NCI-H2196 treated with DMSO at 0.1 percent for 48 hours (cell line): ENCODE results near the gene DDX20.

Experiments used
- DNase-seq: peaks from one replicate; lab custom pipeline; 2025; ENCODE audit not compliant: unreplicated experiment; lab: John Stamatoyannopoulos, UW

The DDX20 gene

DNA sequence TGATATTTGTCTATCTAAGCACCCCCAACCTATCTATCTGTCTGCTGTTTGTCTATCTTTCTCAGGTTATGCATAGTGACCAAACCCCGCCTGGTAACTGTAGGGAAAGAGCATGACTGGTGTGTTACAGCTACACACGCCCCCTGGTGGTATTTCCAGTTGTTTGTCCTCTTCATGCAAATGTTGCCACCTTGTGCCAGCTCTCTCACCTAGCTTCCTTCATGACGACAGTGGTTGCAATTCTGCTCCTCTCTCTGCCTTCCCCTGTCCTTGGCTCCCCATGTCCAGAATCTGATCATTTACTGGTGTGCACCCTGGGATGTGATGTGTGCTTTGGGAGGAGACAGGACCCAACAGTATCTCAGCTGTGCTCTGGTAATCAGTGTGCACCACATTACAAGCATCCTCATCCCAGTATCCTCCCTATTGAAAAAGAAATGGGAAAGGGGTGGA is 8.4 kb upstream of the DDX20 start:
- DNase-seq: peak; percentile 44

DNA sequence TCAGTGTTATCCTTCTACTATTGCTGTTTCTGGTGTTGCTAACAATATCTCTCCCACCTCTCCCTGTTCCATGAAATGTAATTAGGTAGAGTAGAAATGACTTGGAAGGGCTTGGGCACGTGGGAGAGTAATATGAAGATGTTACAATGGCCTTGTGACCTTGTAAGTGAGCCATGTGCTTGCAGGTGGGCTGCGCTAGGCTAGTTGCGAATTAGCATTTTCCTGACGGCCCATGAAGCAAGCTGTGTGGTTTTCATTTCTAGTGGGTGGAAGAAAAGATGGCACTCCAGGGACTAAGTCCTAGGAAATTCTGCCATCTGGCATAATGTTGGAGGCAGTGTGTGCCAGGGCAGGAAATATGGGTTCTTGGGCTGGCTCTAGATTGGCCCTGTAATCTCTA is 7.8 kb upstream of the DDX20 start:
- DNase-seq: no peak

GRCh38 chr1:111749628-111750027 is 6.1 kb upstream of the DDX20 start:
- DNase-seq: no peak

- DNase-seq: no peak
Observed at GRCh38 chr1:111750856-111751255, 4.8 kb upstream of the DDX20 start.

DNA sequence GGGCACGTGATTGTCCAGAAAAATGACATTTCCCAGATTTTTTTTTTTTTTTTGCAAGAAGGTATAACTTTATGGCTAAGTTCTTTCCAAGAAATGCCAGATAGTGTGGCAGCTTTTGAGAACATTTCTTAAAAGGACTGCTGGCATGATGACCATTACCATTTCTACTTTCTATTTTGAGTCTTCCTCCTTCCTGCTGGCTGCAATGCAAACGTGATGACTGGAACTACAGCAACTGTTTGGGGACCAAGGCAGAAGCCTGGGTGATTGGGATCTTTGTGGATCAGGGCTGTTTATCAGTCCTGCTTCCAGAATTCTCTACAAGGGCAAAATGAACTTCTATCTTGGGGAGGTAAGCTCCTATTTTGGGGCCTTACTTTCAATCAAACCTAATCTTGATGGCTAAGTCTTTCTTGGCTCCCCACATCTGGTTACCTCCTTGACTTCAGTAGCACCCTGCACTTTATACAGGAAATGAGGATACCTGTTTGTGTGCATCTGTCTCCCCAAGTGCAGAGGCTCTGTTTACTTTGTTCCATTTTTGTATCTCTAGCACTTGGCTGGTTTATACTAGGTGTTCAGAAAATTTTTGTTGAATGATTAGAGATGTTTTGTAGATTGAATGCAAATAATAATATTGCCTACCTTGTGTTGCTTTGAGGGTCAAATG is 3.7 kb upstream of the DDX20 start:
- DNase-seq: no peak

GRCh38 chr1:111754984-111755330 is 744 bp upstream of the DDX20 start:
- no peak for DNase-seq

DNA sequence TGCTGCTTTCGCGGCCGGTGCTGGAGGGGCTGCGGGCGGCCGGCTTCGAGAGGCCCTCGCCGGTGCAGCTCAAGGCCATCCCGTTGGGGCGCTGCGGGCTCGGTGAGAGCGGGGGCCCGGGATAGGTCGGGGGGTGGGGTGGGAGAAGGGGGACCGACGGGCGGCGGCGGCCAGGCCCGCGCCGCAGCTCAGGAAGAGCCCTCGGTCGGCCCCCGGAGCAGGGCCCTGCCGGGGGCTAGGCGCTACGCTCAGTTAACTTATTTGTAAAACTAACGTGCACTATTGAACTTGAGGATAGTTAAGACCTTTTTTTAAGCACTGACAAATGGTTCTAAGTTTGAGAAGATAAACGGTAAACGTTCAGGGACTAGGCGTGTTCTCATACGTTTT is 418 bp downstream of the DDX20 start:
- no peak for DNase-seq

DNA sequence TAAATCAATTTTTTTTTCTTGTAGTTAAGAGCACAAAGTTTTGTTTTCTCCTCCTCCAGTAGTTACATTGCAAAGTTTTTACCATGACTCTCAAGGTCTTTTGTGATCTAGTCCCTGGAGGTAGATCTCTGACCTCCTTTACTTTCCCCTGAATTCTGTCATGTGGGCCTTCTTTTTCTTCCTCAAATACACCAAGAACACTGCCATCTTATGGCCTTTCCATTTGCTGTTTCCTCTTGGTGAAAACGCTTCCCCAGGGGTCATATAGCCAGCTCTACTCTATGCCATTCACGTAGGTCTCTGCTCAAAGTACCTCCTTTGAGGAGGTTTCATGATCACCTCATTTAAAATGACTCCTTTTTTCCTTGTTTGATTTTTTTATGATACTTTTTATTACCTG is 2.7 kb downstream of the DDX20 start:
- no peak for DNase-seq

DNA sequence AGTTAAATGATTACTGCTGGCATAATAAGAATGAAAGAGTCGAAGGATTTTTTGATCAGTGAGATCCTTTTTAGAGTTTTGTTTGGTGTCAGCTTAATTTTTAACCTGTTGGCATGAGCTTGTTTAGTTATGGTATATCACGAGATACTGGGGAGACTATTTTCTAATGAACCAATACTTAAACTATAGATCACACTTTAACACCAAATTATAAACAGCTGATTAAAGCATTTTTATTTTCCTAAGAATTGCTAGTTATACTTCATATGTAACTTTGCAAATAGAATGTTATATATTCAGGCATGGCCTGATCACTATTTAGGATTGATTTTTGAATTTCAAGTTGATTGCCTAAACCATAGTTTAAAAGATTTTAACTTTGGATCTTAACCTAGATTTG is 6.0 kb downstream of the DDX20 start:
- DNase-seq: no peak

- DNase-seq: no peak
Observed at GRCh38 chr1:111762332-111762731, 6.6 kb downstream of the DDX20 start.

DNA sequence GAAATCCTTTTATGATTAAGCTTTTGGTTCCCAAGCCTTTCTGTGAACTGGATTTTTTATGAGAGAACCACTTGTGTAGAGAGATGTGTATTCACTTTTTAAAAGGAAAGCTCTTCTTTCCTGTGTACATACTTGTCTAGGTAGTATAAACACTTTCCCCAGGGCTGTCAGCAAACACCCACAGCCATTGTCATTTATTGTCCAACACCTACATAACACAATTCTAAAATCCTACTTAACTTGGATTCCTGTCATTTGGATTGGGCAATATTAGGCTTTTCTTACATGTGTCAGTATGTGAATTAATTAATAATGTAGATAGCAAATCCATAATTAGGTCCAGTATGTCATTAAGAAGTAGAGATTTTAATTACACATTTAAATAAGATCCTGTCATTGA is 12.3 kb downstream of the DDX20 start:
- DNase-seq: no peak

GRCh38 chr1:111768625-111769024 is 12.9 kb downstream of the DDX20 start:
- no peak for DNase-seq

GRCh38 chr1:111769517-111770146 is 13.9 kb downstream of the DDX20 start:
- peak; percentile 40 for DNase-seq

DNA sequence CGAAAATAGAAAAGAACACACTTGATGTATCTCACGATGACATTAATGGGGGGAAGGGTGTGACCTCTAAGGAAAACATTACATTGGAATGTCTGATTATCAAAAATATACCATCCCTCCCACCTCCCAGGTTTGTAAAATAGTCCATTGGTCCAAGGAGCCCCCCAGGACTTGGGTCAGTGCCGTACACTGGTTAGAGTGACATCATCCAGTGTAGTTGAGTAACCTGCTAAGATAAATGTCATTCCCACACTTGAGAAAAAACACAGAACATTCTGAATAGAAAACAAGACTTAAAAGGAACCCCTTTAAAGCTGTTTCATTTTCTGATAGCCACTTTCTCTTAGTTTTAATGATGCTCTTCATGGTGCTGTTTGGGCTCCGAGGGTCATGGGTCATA is 15.2 kb downstream of the DDX20 start:
- DNase-seq: no peak

DNA sequence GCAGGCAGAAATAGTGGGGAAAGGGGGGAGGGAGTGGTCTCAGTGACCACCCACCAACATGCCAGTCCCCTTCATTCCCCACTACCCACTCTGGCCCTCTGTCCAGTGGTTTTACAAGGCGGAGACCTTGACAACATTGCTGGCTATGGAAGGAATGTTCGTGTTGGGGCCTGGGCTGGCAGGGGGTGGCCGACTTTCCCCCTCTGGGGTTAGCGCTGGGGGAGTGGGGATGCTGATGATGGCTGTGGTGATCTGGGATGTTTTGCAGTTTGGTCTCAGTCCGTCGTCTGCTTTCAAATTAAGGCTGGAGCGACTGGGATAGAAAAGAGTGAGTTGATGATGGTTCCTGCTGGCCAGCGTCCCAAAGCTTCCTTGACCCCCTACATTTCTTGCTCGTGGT is 20.3 kb downstream of the DDX20 start:
- DNase-seq: no peak

- no peak for DNase-seq
Observed at GRCh38 chr1:111776391-111776790, 20.7 kb downstream of the DDX20 start.

DNA sequence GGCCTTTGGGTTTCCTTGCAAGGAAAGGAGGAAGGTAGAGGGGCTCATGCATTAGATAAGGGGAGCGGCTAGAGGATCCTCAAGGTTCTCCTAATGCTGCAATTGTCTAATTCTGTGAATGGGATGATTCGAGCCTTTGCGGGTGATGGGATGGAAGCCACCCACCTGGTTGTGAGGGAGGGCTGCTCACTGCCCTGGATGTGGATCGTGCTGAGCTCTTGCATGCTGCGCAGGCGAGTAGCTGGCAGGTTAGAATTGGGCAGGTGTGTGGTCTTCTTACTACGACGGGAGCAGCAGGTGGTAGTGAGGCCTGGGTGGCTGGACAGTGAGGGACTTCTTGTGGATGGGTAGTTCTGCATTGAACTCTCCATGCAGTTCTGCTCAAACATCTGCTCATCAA is 21.2 kb downstream of the DDX20 start:
- no peak for DNase-seq

- DNase-seq: no peak
Observed at GRCh38 chr1:111777301-111777700, 21.6 kb downstream of the DDX20 start.

DNA sequence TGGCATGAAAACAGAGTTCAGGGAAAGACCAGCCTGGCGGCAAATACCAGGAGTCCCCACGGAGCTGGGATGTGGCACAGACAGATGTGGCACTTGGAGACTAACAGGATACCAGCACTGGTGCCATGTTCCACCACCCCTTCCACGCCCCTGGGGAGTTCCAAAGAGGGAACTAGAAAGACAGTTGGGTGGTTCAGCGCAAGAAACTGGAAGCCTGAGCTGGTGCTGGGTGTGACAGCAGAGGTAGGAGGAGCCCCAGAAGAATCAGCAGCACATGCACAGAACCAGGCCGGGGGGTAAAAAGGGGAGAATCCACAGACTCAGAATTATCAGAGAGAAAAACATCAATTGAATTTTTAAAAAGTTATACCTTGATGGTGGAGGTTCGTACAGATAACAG is 22.4 kb downstream of the DDX20 start:
- DNase-seq: no peak

GRCh38 chr1:111778541-111779051 is 22.9 kb downstream of the DDX20 start:
- DNase-seq: no peak

- no peak for DNase-seq
Observed at GRCh38 chr1:111779546-111779945, 23.8 kb downstream of the DDX20 start.

- no peak for DNase-seq
Observed at GRCh38 chr1:111784273-111784901, 28.7 kb downstream of the DDX20 start.
